ENCODE measurements around the gene COPZ1. TPM values are rescaled to one million over a fixed set of nuclear protein-coding genes. Genes with fewer than 3 reads are reported as not detected.

COPZ1 gene
- total RNA-seq, 1 experiment from 2014 or later, result 117 TPM

DNA sequence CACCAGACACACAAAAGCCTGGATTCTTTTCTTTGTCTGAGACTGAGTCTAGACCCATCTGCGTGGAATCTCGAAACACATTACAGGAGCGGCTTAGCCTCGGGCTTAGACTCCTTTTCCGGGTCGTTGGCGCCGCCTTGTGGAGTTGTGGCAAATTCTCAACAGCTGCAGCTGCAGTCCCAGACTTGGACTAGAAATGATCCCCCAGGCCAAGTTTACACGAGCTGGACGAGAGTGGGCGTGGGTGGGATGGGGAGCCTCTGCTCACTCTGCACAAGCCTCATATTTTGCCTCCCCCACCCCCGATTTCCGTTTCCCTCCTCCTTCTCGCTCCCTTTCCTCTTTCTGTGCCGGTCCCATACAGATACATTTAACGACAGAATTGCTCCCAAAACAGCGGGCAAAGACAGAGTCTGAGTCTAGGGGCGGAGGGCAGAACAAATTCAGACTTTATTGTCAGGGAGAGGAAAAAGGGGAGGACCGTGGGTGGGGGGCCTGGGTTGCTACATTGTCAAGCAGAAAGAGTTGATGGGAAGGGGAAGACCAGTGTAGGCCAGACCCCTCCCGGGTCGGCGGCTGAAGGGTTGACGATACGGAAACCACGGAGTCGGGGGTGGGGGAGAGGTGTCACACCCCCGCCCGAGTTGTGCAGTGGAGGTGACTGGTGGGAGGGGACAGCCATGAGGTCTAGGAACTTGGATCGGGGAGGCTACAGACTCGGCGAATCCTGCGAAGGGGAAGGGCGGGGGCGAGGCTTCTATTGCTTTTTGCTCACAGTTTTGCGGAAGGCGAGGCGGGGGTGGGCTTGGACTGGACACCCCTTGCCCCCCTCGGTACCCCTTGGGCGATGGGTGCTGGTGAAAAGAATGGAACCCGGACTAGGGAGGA is 44.0 kb downstream of the COPZ1 start:
- Histone ChIP-seq H3K36me3 (replicated peaks; ENCODE audit: control insufficient read depth, insufficient read depth, low read length) (no peaks in the 10 kb centered on the region; the same call in 1 of the 2 replicates), H3K27me3 (ENCODE audit: control insufficient read depth, insufficient read depth, low read length) (peaks cover 19% of the 10 kb centered on the region), H3K4me3 (ENCODE audit: insufficient read depth, low read depth, low read length) (peak overlapping the region; percentile 29)
- DNase-seq, result peak; percentile 78

DNA sequence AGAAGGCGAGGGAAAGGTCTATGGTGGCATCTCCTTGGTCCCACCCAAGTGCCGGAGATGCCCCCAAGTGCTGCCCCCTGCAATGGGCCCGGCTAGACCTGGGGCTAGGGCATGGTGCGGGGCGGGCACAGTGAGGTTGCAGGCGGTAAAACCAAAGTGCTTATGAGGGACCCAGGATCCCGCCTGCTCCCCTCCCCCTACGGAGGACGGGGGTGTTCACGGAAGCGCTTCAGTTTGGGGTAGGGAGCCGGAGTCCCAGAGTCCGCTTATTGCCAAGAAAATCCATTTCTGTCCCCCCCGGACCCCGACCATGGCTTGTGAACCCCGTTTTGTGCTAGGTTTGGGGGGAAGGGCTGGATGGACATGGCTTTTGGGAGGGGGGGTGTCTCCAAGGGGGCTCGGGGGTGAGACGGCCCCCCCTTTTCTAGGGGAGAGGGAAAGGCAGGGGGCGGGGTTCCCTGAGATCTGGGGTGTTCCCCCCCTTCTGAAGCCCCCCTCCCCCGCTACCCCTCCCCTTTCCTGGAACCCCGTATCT is 44.7 kb downstream of the COPZ1 start:
- Histone ChIP-seq H3K4me3 (ENCODE audit: insufficient read depth, low read depth, low read length) (peak overlapping the region; percentile 29), H3K27me3 (ENCODE audit: control insufficient read depth, insufficient read depth, low read length) (peaks cover 19% of the 10 kb centered on the region)
- peak; percentile 75 for DNase-seq

GRCh38 chr12:54370171-54370730 is 45.3 kb downstream of the COPZ1 start:
- no peaks in the 10 kb centered on the region; the same call in 1 of the 2 replicates for H3K36me3 ChIP-seq (replicated peaks; ENCODE audit: control insufficient read depth, insufficient read depth, low read length)
- H3K27me3 ChIP-seq (ENCODE audit: control insufficient read depth, insufficient read depth, low read length), result peaks cover 19% of the 10 kb centered on the region
- peak; percentile 96 for DNase-seq
- H3K4me3 ChIP-seq (ENCODE audit: insufficient read depth, low read depth, low read length), result peak overlapping the region; percentile 32

More for the DNA sequence above, 44.7 kb downstream of the COPZ1 start:
- no peaks in the 10 kb centered on the region; the same call in 1 of the 2 replicates for H3K36me3 ChIP-seq (replicated peaks; ENCODE audit: control insufficient read depth, insufficient read depth, low read length)

DNA sequence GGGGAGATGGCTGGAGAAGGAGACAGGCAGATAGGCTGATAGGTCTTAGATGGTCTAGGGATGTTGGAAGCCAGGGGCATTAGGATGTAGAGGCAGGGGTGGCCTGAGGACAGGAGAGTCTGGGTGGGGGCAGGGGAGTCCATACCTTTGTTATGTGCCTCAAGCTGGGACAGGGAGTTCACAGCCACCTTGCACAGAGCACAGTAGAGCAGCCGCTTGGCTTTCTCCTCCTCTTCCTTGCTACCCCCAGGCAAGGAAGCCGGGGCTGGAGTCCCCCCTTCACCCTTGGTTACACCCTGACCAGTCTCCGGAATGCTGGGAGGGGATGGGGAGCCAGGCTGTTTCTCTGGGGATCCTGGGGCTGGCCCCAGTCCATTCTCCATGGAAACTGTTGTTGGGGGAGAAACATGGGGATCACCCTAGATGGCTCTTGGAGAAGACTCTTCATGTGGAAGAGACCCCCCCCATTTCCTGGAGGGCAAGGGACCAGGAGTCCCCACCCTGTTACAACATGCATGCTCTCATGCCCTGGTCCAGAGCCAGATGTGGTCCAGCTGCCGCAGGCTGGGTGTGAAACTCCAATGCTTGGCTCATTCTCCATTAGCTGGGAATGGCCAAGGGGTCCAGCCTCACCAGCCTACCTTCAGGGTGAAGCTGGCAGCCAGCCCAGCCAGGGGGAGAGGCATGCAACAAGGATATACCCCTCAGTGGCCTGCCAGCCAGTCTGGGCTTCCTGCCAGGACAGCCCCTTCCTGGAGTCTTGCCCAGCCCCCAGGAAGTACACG is 46.6 kb downstream of the COPZ1 start:
- DNase-seq, result peak; percentile 27
- Histone ChIP-seq H3K27me3 (ENCODE audit: control insufficient read depth, insufficient read depth, low read length) (peaks cover 19% of the 10 kb centered on the region), H3K4me3 (ENCODE audit: insufficient read depth, low read depth, low read length) (no peak overlapping the region), H3K36me3 (replicated peaks; ENCODE audit: control insufficient read depth, insufficient read depth, low read length) (no peaks in the 10 kb centered on the region; the same call in 1 of the 2 replicates)

GRCh38 chr12:54372113-54372806 is 47.3 kb downstream of the COPZ1 start:
- peak; percentile 13 for DNase-seq
- no peak overlapping the region for H3K4me3 ChIP-seq (ENCODE audit: insufficient read depth, low read depth, low read length)
- peaks cover 19% of the 10 kb centered on the region for H3K27me3 ChIP-seq (ENCODE audit: control insufficient read depth, insufficient read depth, low read length)
- no peaks in the 10 kb centered on the region; the same call in 1 of the 2 replicates for H3K36me3 ChIP-seq (replicated peaks; ENCODE audit: control insufficient read depth, insufficient read depth, low read length)

GRCh38 chr12:54373649-54374561 is 49.0 kb downstream of the COPZ1 start:
- Histone ChIP-seq H3K36me3 (replicated peaks; ENCODE audit: control insufficient read depth, insufficient read depth, low read length) (no peaks in the 10 kb centered on the region; the same call in 1 of the 2 replicates), H3K4me3 (ENCODE audit: insufficient read depth, low read depth, low read length) (no peak overlapping the region), H3K27me3 (ENCODE audit: control insufficient read depth, insufficient read depth, low read length) (peaks cover 22% of the 10 kb centered on the region)
- no peak for DNase-seq

- DNase-seq, result peak; percentile 29
- Histone ChIP-seq H3K36me3 (replicated peaks; ENCODE audit: control insufficient read depth, insufficient read depth, low read length) (no peaks in the 10 kb centered on the region; the same call in 1 of the 2 replicates), H3K27me3 (ENCODE audit: control insufficient read depth, insufficient read depth, low read length) (peaks cover 13% of the 10 kb centered on the region), H3K4me3 (ENCODE audit: insufficient read depth, low read depth, low read length) (no peak overlapping the region)
These were observed 49.8 kb downstream of the COPZ1 start for GRCh38 chr12:54374562-54375258.

- Histone ChIP-seq H3K27me3 (ENCODE audit: control insufficient read depth, insufficient read depth, low read length) (peaks cover 11% of the 10 kb centered on the region), H3K4me3 (ENCODE audit: insufficient read depth, low read depth, low read length) (no peak overlapping the region), H3K36me3 (replicated peaks; ENCODE audit: control insufficient read depth, insufficient read depth, low read length) (peaks cover 2% of the 10 kb centered on the region)
- DNase-seq, result peak; percentile 8
These were observed 50.3 kb downstream of the COPZ1 start for GRCh38 chr12:54375259-54375579.

DNA sequence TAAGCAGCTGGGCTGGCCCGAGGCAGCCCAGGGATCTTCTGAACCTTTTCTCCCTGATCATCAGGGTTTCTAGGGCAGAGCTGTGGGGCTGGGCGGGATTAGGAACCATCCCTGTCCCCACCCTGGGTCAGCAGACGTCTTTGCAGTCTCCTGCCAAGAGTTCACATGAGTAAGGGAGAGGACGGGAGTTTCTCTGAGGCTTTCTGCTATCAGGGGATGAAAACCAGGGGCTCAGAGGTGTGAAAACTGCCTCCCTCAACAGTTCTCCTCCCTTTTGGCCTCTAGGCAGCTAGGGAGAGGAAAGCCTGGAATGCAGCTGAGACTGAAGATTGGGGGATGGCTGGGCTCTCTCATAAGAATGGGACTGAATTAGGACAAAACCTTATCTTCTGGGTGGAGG is 51.7 kb downstream of the COPZ1 start:
- Histone ChIP-seq H3K36me3 (replicated peaks; ENCODE audit: control insufficient read depth, insufficient read depth, low read length) (peaks cover 3% of the 10 kb centered on the region), H3K27me3 (ENCODE audit: control insufficient read depth, insufficient read depth, low read length) (peaks cover 7% of the 10 kb centered on the region), H3K4me3 (ENCODE audit: insufficient read depth, low read depth, low read length) (no peak overlapping the region)
- no peak for DNase-seq

DNA sequence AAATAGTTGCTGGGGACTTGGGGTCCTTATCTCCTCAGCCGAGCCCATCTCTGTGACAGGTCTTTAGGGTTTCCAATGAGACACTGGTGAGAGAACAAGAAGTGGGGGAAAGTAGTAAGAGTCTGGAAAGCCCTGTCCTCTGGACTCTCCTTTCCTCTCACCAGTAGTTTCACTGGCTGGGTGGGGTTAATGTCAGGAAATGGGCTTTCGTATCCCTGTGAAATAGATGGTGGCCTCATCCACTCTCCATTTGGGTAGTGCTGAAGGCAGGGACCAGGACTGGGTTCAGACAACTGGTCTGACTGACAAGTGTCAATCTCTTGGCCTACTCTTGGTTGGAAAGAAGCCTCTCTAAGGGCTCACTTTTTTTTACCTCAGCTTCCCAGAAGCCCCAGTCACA is 52.1 kb downstream of the COPZ1 start:
- DNase-seq, result no peak

GRCh38 chr12:54377797-54378515 is 53.0 kb downstream of the COPZ1 start:
- Histone ChIP-seq H3K4me3 (ENCODE audit: insufficient read depth, low read depth, low read length) (no peak overlapping the region), H3K36me3 (replicated peaks; ENCODE audit: control insufficient read depth, insufficient read depth, low read length) (peaks cover 3% of the 10 kb centered on the region), H3K27me3 (ENCODE audit: control insufficient read depth, insufficient read depth, low read length) (peaks cover 7% of the 10 kb centered on the region)
- peak; percentile 10 for DNase-seq

More for the DNA sequence above, 52.1 kb downstream of the COPZ1 start:
- H3K36me3 ChIP-seq (replicated peaks; ENCODE audit: control insufficient read depth, insufficient read depth, low read length), result peaks cover 3% of the 10 kb centered on the region
- peaks cover 7% of the 10 kb centered on the region for H3K27me3 ChIP-seq (ENCODE audit: control insufficient read depth, insufficient read depth, low read length)
- H3K4me3 ChIP-seq (ENCODE audit: insufficient read depth, low read depth, low read length), result no peak overlapping the region

DNA sequence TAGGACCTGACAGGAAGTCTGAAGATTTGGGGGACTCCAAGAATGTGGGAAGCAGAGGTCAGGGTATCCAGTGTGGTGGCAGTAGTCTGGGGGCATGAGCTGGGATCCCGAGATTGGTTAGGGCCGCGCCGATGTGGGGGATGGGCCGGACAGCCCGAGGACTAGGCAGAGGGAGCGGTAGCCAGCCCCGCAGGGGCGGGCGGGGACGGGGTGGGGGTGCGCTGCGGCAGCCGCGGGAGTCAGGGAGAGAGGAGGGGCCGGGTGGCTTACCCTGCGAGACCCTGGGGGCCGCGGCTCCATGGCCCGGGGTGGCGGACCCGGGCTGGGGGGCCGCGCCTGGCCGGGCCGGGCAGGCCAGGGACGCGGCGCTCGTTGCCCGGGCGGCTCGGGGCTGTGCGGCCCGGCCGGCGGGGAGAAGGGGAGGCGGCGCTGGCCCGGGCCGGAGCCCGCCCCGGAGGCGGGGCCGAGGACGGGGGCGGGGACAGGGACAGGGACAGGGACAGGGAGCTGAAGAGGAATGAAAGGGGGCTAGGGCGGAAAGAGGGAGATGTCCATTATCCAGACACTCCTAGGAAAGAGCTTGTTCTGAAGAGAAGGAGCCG is 54.0 kb downstream of the COPZ1 start:
- Histone ChIP-seq H3K27me3 (ENCODE audit: control insufficient read depth, insufficient read depth, low read length) (peaks cover 7% of the 10 kb centered on the region), H3K4me3 (ENCODE audit: insufficient read depth, low read depth, low read length) (peak overlapping the region; percentile 44), H3K36me3 (replicated peaks; ENCODE audit: control insufficient read depth, insufficient read depth, low read length) (peaks cover 3% of the 10 kb centered on the region)
- DNase-seq, result peak; percentile 97
